ENCODE measurements around the gene LCE1F.

The LCE1F gene

DNA sequence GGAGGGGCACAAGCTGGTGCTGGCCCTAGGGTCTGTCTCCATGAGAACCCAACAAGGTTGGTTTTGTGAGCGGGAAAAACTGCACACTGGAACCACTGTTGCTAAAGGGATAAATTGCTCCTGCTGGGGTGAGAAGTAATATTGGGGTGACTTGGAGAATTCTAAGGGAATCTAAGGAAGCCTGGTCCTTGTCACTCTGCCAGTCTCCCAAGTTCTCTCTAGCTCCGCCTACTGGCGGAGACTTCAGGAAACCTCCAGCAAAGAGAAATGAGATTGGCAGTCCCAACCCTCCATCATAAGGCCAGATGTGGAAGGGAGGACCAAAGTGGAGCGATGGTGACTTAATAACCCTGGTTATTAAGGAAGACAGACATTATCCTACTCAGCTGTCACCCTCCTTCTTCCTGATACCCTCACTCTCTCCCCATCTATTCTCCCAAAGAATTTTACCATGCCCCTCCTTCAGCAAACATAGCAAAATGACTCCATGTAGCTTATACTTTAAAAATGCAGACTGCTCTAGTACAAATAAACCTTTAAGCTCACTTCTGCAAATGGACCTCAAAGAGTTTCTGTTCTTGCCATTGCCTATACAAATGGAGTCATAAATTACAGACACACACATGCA, 2.7 kb downstream of the LCE1F start:
- DNase-seq, result no peak

DNA sequence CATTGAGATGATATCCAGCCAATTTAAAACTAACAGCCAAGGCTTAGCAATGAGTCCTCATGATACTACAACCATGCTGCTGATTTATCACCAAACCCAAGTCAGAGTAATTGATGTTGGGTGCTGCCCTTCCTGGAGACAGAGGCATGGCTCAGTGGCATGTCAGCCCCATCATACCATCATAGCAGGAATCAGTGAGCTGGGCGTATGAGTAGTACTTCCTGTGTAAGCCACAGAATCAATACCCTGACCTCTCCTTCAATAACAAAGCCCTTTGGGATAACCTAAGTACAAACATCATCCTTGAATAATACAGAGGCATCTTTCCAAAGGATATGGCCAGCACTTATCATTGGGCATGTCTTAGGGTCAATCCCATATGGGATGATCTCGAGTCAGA, 8.2 kb downstream of the LCE1F start:
- no peak for DNase-seq

DNA sequence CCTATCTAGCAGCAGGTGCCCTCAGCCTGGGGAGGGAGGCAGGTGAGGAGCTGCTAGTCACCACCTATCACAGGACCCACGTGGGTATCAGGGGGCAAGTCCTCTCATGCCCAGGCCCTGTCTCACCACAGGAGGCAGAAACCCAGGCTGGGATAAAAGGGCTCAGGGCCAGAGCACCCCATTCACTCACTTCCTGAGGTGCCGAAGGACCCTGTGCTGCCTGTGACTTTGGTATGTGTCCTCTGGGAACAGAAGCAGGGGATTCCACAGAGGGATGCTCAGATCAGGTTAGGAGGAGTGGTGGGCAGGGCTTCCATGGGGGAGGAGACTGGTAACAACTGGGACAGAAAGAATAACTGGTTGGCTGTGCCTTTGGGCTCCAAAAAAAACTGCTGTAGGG, 11.1 kb downstream of the LCE1F start, which contains the start of gene LCE1E:
TSS of gene LCE1E (plus strand) at position 181 of the 400 bp plus-strand sequence. CDS start 1,043 bp downstream, outside the sequence.
- DNase-seq, result no peak

DNA sequence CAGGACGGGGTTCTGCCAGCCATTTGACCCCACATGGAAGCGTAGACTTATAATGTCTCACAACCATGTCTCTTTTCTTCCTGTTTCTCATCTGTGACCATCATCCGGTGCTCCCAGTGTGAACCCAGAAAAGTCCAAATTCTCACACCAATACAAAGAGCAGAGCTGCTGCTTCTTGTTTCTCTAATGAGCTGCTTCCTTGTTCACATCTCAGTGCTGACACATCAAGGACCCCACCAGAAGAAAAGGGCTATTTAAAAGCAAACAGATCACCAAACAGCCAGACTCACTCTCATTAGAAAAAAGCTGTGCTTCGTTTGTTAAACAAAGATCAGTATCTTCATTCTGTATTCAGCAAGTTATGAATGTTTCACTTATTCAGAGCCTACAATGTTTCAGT, 20.7 kb downstream of the LCE1F start:
- no peak for DNase-seq

DNA sequence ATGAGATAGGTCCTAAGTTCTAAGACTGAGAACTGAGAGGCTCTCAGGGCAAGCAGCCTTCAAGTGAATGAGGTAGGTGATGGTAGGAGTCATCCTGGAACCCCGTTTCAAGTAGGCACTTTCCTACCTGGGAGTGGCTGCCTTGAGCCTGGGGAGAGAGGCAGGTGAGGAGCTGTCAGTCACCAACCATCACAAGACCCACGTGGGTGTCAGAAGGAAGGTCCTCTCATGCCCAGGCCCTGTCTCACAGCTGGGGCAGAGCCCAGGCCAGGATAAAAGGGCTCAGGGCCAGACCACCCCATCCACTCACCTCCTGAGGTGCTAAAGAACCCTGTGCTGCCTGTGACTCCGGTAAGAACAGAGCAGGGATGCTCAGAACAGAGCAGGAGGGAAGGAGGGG, 21.5 kb downstream of the LCE1F start, which contains the start of gene LCE1D:
TSS of gene LCE1D (plus strand) at position 301 of the 400 bp plus-strand sequence. CDS start 1,074 bp downstream, outside the sequence.
- no peak for DNase-seq

DNA sequence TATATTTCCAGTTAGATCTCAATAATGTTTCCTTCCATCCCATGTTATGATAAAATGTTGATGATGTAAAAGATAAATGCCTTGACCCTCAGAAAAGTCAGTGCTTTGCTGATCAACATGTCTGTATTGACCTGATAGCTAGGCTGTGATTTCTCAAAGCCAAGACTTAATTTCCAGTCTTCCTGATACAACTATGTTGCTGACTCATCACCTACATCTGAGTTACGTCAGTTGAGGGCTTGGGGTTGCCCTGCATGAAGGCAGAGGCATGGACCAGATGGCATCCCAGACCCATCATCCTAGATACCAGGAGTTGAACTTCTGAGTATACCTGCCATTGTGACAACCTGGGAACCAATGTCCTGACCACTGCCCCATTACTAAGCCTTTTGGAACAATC, 26.4 kb downstream of the LCE1F start:
- no peak for DNase-seq

DNA sequence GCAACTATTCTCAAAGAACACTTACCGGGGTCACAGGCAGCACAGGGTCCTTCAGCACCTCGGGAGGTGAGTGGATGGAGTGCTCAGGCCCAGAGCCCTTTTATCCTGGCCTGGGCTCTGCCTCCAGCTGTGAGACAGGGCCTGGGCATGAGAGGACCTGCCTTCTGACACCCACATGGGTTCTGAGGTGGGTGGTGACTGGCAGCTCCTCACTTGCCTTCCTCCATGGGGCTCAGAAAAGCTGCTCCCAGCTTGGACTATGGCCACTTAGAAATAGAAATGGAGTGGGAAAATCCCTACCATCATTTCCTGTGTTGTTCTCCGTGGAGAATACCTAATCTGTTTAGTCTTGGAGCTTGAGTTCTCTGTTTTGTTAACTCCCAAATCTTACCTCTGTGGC, 31.6 kb downstream of the LCE1F start, which contains the start of gene LCE1C:
TSS of gene LCE1C (minus strand) at position 76 of the 400 bp plus-strand sequence. CDS start 1,173 bp downstream, outside the sequence.
- no peak for DNase-seq

DNA sequence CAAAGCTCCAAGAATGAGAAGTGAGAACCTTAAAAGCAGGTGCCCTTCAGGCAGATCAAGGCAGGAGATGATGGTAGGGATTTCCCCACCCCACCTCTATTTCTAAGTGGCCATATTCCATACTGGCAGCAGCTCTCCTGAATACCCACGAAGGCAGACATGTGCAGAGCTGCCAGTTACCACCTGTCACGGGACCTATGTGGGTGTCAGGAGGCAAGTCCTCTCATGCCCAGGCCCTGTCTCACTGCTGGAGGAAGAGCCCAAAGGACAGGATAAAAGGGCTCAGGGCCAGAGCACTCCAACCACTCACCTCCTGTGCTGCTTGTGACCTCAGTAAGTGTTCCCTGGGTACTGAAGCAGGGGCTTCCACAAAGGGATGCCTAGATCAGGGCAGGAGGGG, 36.1 kb downstream of the LCE1F start:
- DNase-seq, result no peak

DNA sequence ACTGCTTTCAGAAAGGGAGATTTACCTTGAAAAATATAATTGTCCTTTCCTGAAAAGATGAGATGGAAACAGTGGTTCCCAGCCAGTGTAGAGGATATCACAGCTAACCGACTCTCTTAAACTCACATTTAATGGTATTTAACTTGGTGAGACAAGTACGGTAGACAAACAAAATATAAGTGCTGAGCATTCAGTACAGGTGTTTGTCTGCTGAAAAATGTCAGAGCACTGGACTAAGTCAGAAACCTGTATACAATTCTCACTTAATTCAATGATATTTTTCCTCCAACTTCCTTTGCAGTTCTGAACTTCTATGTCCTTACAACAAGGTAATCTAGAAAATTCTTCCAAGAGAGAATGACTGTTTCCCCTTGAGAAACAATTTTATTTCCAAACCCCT, 36.7 kb downstream of the LCE1F start, which contains the start of gene LCE1B:
TSS of gene LCE1B (plus strand) at position 301 of the 400 bp plus-strand sequence. CDS start 476 bp downstream, outside the sequence.
- DNase-seq, result no peak

DNA sequence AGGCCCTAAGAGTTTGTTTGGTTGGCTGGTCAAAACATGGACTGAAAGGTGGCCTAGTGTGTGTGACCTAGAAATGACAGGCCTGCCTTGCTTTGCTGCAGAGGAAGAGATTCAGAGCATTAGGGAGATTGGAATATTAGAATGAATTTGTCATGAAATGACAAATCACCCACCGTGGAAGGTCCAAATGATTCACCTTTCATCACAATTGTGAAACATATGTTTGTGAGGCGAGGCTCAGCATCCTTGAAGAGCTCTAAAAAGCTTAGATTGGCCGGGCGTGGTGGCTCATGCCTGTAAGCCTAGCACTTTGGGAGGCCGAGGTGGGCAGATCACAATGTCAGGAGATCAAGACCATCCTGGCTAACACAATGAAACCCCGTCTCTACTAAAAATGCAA, 42.4 kb downstream of the LCE1F start:
- no peak for DNase-seq

DNA sequence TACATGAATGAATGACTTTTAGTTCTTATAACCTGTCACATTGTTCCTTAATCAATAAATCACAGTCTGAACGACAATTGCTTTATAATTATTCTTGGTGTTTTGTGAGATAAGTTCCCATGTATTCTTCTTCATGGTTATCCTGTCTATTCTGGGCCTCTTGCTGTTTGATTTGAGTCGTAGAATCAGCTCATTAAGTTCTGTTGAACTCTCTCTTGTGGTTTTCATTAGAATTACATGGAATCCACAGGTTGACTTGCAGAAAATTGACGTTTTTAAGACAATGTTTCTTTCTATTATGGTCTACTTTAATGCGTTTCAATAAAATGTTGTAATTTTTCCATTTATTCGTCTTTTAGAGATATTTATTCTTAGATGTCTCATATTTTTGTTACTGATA, 48.4 kb downstream of the LCE1F start:
- no peak for DNase-seq

DNA sequence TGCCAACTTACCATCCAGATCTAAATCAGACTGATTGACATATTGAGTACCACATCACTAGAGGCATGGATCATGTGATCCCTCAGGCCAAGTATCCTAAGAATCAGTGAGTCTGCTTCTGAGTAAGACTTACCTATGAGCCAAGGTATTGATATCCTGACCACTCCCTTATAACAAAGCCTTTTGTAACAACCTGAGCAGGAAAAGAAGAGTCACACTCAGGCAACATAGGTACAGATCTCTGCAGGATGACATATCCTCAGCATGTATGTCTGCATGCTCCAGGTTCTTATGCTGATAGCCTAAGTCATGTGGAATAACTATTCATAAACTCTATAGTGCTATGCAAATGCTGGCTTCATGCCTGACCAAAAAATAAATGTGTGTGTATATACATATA, 50.0 kb downstream of the LCE1F start:
- no peak for DNase-seq

Data from NCI-H2227 treated with DMSO at 0.1 percent for 48 hours (cell line).